UCSD-AML1 (cell line): ENCODE data around the gene CNGB1.
"Not testable (repeated sequence)": the region's sequence is repeated elsewhere in the genome, so short reads cannot be mapped to it uniquely, and the experiment has no call there.

Experiments used
- DNase-seq: peaks from one replicate; lab custom pipeline; 2025; ENCODE audit not compliant: unreplicated experiment; lab: John Stamatoyannopoulos, UW

Gene CNGB1

DNA sequence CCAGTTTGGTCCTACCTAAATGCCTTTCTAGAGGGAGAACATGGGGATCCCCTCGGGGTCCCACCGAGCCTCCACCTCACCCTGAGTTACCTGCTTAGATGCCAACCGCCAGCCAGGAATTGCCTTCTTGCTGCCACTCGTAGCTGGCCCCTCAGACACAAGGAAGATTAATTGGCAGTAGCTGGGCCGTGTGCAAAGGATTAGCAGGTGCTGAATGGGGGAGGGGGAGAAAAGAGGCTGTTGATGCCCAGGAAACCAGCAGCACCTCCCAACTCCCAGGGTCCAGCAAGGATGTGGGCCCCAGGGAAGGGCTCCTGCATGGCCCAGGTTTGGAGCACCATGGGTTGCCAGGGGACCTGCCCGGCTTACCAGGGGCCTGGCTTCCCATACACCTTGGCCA lies at the start of gene CNGB1:
CNGB1 (minus strand) TSS at position 159 of the 400 bp plus-strand sequence. CDS start 3,842 bp downstream, outside the sequence.
- DNase-seq = no peak

DNA sequence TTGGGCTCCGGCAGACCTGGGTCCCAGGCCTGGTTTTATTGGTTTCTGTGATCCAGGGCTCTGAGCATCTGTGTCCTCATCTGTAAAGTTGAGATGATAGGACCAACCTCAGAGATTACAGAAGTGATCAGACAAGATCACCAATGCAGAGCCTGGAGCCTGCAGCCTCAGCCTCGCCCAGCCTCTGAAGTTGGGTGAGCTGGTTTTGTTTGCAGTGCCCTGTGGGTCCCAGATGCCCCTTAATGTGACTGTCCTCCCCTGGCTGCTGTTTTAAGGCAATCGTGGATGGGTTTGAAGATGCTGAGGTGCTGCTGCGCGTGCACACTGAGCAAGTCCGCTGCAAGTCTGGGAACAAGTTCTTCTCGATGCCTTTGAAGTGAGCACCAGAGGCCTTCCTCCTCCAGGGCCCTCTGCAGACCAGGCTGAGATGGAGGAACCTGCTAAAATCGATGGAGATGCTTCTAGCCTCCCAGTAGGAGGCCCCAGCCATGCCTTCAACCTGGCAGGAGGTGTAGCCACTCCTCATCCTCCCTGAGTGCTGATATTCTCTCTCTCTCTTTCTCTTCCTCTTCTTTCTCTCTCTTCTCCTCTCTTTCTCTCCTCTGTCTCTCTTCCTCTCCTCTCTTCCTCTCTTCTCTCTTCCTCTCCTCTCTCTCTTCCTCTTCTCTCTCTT lies 49.1 kb upstream of the CNGB1 start:
- DNase-seq = no peak

DNA sequence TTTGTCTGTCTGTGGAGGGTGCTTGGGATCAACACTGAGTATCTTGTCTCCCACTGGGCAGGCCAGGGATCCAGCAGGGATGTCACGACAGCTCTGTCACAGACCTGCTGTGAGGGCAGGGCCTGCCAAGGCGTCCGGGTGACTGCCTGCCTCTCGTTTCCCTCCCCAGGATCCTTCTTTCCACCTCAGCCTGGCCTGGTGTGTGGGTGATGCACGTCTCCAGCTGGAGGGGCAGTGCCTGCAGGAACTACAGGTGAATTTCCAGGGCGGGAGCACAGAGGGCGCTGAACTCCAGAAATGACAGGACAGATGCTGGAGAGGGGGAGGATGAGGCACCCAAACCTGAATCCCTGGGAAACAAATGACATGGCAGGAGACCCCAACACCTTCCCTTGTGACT lies 47.9 kb upstream of the CNGB1 start:
- no peak for DNase-seq

DNA sequence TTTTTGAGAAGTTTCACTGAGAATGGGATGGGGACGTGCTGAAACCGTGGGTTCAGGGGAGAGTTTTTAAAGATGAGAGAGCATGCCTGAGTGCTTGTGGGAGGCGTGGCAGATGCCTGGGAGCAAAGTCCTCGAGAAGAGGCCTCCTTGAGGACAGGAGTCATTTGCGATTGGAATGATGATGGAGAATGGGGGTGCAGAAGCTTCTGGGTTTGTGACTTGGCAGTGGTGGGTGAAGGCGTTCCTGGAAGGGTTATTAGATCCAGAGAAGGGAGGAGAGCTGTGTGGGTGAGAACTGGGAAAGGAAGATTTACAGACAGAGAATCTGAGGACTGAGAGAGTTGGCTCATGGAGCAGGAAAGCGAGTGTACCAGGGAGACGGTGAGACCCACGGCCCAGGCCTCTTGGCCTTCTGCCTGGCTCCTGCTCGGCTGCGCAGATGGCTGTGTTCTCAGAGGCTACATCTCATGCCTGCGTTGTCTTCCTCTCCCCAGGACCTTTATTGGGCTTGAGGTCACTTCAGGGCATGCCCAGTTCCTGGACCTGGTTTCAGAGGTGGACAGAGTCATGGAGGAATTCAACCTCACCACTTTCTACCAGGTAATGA lies 46.0 kb upstream of the CNGB1 start:
- DNase-seq = no peak

DNA sequence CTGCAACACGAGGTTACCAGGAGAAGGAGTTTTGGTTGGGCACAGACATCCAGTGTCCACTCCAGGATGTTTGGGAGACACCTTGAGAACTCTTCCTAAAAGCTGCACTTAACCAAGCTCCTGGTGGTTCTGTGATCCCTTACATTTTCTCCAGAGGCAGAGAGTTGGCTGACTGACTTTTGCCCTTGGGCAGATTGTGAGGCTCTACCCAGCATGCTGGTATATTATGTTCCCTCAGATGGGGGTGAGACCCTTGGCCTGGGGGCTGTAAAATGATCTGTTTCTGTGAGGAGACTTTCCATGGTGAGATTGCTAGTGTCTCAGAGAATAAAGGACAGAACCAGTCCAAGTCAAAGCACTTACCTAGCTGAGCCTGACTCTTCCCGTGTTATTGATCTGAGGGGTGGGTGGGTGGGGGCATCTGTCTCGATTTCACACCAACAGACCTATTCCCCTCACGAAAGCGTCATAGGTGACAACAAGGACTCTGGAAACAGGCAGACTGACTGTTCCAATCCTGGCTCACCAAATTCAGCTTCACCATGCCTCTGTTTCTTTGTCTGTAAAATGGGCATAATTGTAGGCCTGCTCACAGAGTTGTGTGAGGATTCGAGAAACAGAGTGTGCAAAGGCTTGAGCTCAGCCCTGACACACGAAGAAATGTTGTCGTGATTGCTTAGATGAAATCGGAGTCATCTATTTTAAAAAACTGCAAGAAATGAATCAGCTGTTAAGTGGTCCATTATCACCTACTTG lies 42.5 kb upstream of the CNGB1 start:
- DNase-seq = no peak

DNA sequence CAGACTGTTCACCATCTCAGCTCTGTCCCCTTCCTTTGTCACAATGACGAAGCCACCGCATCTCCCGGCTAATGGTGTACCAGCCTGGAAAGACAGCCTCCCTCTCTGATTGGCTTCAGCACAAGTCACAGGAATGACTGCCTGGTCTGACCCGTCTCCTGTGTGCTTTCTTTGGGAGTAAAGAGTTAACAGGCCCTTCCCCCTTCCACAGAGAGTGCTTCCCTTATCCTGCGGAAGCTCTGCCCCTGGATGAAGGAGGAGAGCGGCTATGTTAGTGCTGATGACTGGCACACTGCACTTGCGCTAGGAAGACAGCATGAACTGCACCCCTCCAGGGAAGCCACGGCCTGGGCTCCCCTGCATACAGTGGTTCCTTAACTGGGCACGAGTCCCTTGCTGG lies 41.6 kb upstream of the CNGB1 start:
- DNase-seq = peak; percentile 39

DNA sequence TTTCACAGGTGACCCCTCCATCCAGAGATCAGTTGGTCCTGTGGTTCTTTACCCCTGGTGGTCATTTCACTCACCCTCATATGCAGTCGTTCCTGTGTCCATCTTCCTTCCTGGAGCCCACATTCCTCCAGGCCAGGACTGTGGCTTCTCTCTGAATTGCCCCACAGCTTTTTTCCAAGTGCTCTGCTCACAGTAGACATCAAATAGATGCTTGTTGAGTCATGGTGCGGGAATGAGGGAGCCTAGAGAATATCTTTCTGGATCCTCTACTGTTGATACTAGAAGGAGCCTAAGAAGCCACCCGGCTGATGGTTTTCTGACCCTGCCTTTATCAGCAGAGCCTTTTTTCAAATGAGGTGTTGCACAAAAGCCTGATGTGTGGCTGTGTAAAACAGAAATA lies 40.7 kb upstream of the CNGB1 start:
- DNase-seq = no peak

DNA sequence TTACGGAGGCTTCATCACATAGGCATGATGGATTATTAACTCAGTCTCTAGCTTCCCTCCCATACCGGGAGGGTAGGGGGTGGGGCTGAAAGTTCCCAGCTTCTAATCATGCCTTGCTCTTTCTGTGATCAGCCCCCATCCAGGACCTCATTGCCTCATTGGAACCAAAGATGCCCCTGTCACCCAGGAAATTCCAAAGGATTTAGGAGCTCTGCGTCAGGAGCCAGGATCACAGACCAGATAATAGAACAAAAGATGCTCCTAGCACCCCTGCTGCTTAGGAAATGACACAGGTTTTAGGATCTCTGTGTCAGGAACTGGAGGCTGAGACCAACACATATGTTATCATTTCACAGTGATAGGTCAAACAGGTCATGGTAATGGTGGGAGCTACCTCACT lies 40.0 kb upstream of the CNGB1 start:
- no peak for DNase-seq

DNA sequence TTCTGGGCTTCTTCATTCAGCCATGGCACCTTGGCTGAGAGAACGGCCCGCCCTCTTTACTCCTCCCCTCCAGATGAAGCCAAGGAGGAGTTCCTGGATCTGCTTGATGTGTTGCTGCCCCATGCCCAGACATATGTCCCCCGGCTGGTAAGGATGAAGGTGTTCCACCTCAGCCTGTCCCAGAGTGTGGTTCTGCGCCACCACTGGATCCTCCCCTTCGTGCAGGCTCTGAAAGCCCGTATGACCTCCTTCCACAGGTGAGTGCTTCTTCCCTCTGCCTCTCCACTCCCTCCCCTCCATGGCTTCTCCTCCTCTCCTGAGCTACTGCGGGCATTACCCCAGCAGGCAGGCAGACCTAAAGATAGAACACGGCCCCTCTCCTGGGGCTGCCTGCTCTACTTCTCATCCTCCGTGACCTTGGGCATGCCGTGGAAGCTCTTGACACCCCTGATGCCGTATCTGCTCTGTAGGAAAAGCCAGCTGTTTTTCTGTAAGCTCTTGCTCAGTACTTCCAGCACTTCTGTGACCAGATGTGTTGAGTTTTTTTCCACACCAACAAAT lies 39.0 kb upstream of the CNGB1 start:
- no peak for DNase-seq

DNA sequence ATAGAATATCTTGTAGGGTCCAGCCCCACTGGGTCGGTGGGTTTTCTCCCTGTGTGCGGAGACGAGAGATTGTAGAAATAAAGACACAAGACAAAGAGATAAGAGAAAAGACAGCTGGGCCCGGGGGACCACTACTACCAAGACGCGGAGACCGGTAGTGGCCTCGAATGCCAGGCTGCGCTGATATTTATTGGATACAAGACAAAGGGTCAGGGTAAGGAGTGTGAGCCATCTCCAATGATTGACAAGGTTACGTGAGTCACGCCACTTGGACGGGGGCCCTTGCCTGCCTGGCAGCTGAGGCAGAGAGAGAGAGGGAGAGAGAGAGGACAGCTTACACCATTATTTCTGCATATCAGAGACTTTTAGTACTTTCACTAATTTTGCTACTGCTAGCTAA lies 33.8 kb upstream of the CNGB1 start:
- DNase-seq = not testable (repeated sequence)

DNA sequence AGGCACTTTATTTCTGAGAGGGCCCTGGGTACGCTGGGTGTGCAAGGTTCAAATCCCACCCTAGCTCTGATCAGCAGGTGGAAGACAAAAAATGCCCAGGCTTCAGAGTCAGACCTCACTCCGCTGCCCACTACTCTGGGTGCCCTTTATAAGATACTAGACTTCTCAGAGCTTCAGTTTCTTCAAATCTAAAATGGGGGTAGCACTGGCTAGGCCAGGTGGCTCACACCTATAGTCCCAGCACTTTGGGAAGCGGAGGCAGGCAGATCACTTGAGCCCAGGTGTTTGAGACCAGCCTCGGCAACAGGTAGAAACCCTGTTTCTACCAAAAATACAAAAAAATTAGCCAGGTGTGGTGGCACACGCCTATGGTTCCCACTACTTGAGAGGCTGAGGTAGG lies 32.0 kb upstream of the CNGB1 start:
- no peak for DNase-seq

DNA sequence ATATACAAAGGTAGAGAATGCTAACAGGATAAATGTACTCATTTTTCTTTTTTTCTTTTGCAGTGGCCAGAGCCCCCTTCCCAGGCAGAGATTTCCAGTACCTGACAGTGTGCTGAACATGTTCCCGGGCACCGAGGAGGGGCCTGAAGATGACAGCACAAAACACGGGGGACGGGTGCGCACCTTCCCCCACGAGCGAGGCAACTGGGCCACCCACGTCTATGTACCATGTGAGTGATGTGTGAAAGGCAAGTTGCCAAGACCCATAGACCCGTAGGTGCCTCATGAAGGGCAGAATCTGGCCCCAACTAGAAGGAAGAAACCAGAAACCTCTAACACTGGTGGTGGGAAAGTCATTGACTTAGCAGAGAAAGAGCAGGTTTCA lies 31.5 kb upstream of the CNGB1 start:
- DNase-seq = no peak

DNA sequence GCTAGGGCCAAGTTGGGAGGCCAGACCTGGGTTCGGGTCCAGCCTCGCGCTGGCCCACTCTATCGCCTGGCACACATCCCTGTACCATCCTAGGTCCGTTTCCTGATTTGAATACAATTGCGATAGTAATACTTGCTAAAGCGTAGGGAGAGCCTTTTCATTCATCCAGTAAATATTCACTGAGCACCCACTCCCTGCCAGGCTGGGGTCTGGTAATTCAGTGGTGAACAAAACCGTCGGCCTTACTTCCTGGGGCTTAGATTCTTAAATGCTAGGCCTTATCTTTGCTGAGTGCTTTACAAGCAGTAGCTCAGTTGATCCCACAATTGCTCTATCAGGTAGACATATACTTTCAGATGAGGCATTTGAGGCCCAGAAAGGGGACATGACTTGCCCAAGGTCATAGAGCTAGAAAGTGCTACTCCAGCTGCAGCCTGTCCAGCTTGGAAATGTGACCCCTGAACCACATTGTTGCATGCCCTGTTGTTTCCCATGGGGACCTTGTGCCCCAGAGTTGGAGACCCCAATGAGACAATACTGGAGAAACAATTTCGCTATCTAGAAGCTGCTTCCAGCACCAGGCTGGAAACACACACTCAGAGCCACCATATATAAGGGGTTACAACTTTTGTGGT lies 31.0 kb upstream of the CNGB1 start:
- no peak for DNase-seq

DNA sequence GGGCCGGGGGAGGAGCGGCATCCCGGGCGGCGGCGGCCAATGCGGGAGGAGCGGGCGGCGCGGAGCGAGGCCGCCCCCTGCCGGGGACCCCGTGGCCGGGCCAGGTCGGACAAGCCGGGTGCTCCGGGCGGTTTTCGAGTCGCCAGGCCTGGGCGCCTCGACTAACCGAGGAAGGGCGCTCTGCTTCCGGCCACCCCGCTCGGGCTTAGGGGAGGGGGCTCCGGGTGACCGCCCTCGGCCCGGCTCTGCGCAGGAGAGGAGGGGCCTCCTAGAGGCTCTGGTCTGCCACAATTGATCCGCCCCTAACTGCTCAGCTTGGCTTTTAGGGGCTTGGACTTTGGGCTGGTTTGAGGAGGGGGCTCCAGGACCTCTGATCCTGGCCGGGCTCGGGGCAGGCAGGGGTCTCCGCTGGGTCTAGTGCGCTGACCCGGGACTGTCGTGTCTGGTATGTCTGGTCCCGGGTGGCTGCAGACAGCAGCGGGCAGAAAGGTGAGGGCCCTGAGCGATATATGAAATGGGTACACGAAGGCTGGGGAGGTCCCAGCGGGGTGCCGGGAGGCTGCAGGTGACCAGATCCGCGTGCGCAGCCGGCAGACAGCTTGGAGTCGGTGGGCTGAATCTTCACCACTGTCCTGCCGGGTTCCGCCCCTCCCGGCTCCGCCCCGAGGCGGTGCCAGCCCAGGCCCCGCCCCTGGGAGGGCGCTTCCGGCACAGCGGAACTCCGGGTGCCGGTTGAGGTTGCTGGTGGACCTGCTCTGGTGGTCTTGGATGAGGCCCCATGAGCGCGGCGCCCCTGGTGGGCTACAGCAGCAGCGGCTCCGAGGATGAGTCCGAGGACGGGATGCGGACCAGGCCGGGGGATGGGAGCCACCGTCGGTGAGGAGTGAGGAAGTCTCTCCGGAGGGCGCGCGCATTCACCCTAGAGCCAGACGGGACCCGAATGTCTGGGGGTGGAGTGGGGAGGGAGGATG lies 30.1 kb upstream of the CNGB1 start, which contains the start of gene USB1:
USB1 (plus strand) TSS at position 702 of the 971 bp plus-strand sequence; CDS start at position 779, 77 bp downstream.
- peak; percentile 88 for DNase-seq

DNA sequence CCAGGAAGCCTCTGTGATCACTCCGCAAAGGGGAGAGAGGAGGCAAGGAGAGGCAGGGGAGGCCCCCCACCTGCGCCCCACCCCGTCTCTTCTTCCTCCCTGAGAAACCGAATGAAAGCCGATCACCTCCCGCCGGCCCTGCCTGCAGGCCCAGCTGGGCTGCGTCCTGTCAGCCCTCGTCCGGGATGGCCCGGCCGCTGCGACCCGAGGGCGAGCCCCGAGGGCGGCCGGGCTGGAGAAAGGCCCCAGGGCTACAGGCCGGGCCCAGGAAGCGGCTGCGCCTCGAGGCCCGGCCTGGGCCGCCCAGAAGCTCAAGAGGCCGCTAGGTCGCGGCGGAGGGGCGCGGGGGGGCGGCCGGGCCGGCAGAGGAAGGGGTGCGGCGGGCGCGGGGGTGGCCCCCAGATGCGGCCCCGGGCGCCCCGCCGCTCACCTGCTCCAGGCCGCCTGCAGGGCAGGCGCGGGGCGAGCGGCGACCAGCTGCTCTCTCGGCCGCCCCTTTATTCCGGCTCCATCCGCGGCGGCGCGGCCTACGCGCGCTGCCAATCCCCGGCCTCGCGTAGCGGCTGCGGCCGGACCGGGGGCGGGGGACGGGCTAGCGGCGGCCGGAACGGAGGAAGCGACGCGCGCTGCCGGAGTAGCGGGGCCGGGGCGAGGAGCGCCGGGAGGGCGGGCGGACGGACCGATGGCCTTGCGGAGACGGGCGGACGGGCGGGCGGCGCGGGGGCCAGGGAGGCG lies 29.2 kb upstream of the CNGB1 start, which contains the start of gene ZNF319:
ZNF319 (minus strand) TSS at position 702 of the 735 bp plus-strand sequence. CDS start 2,407 bp downstream, outside the sequence.
- DNase-seq = peak; percentile 52

DNA sequence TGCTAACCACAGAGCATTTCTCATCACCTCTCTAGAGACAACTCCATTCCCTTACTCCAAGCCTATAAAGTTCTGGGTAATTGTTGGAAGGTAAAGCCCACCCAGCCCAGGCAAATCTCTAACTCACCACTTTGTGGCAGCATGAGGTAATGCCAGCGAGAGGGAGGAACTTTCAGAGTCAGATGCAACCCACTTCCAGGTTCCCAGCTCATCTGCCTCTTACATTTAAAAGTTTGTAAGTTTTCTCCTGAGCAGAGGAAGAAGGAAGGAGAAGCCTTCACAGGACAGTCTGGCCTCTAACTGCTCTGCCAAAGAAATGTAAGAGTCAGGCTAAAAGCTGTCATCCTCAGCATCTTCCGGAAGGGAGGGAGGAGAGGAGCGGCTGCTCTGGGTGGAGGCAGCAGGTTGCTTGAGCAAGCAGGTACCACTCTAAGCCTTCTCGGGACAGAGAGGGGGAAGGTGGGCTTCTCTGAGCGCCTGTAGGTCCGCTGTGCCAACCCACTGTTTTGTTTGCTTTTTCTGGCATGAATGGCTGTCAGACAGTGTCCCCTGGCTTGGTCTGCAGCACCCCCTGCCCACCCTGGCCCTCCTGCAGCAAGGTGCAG lies 28.5 kb upstream of the CNGB1 start:
- no peak for DNase-seq

DNA sequence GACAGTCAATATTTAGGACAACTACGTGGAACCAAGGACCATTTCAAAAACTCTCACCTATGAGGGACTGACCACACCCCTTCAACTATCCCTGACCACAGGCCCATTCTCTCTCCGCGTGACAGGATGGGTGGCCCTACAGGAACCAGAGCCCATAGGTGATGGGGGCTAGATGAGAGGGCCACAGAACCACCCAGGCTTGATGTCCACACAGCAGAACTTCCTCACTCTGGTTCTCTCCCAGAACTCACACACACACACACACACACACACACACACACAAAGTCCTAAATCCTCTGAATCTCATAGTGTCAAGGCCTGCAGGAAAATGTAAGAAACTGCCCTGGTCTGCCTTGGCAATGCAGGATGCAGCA lies 28.1 kb upstream of the CNGB1 start:
- DNase-seq = no peak

DNA sequence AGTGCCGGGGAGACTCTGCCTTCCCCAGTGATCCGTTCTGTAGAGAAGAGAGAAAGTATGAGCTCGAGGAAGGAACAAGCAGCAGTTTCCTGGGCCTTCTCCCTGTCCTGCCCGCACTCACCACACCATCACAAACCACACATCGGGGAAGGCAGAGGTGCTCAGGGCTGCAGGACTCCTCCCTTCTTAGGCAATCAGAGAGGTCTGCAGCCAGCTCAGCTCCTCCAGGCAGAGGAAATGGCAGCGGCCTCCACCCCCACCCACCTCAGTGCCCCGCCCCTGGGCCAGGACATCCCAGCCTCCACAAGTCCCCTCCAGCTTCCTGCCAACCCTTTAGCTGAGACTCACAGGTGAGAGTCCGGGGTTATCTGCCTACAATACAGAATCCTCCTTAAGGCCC lies 27.6 kb upstream of the CNGB1 start:
- DNase-seq = peak; percentile 70
